ENCODE measurements around the gene CHTF18.
"Not testable (repeated sequence)": the region's sequence is repeated elsewhere in the genome, so short reads cannot be mapped to it uniquely, and the experiment has no call there.

Gene CHTF18

DNA sequence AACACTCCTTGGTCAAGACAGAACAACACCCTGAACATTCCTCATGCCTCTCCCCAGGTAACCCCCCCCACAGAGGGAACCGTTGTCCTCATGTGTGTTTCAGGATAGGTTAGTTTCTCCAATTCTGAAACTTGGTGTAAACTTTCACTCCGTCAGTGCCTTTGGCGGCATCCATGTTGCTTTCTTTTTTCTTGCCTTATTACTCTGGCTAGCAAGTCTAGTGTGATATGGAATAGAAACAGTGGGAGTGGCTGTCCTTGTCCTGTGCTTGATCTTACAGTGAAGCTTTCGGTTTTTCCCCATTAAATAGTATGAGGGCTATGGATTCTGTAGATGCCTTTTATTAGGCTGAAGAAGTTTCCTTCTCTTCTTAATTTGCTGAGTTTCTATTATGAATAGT is 47.8 kb downstream of the CHTF18 start (continued):
- TF ChIP-seq, protein P1, sequence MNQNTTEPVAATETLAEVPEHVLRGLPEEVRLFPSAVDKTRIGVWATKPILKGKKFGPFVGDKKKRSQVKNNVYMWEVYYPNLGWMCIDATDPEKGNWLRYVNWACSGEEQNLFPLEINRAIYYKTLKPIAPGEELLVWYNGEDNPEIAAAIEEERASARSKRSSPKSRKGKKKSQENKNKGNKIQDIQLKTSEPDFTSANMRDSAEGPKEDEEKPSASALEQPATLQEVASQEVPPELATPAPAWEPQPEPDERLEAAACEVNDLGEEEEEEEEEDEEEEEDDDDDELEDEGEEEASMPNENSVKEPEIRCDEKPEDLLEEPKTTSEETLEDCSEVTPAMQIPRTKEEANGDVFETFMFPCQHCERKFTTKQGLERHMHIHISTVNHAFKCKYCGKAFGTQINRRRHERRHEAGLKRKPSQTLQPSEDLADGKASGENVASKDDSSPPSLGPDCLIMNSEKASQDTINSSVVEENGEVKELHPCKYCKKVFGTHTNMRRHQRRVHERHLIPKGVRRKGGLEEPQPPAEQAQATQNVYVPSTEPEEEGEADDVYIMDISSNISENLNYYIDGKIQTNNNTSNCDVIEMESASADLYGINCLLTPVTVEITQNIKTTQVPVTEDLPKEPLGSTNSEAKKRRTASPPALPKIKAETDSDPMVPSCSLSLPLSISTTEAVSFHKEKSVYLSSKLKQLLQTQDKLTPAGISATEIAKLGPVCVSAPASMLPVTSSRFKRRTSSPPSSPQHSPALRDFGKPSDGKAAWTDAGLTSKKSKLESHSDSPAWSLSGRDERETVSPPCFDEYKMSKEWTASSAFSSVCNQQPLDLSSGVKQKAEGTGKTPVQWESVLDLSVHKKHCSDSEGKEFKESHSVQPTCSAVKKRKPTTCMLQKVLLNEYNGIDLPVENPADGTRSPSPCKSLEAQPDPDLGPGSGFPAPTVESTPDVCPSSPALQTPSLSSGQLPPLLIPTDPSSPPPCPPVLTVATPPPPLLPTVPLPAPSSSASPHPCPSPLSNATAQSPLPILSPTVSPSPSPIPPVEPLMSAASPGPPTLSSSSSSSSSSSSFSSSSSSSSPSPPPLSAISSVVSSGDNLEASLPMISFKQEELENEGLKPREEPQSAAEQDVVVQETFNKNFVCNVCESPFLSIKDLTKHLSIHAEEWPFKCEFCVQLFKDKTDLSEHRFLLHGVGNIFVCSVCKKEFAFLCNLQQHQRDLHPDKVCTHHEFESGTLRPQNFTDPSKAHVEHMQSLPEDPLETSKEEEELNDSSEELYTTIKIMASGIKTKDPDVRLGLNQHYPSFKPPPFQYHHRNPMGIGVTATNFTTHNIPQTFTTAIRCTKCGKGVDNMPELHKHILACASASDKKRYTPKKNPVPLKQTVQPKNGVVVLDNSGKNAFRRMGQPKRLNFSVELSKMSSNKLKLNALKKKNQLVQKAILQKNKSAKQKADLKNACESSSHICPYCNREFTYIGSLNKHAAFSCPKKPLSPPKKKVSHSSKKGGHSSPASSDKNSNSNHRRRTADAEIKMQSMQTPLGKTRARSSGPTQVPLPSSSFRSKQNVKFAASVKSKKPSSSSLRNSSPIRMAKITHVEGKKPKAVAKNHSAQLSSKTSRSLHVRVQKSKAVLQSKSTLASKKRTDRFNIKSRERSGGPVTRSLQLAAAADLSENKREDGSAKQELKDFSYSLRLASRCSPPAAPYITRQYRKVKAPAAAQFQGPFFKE (tag by site-specific recombination; IDR thresholded peaks at IDR 0.05; ENCODE audit: borderline replicate concordance), result no peak
- no peak for TF ChIP-seq ZEB2 (tag by site-specific recombination; IDR thresholded peaks at IDR 0.05)
- peak; percentile 38; the same call in 1 of the 2 replicates for TF ChIP-seq TRIM28 (IDR thresholded peaks at IDR 0.05; ENCODE audit: borderline replicate concordance, low read length)

DNA sequence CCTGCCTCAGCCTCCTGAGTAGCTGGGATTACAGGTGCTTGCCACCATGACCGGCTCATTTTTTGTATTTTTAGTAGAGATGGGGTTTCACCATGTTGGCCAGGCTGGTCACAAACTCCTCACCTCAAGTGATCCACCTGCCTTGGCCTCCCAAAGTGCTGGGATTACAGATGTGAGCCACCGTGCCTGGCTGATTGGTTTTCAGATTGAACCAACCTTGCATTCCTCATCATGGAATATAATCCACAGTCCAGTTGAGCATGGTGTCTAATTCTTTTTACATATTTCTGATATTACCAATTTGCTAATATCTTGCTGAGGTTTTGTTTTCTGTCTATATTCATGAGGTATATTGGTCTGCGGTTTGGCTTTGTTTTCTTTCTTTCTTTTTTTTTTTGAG is 48.4 kb downstream of the CHTF18 start:
- H3K9me3 ChIP-seq (ENCODE audit: control insufficient read depth, insufficient read depth, low read depth, low read length); H3K27ac ChIP-seq (ENCODE audit: extremely low read depth, low read depth, low read length); H3K4me3 ChIP-seq (ENCODE audit: low read depth, low read length); CTCF ChIA-PET; H3K4me1 ChIP-seq (ENCODE audit: control insufficient read depth, insufficient read depth, low read length); H3K36me3 ChIP-seq (ENCODE audit: control insufficient read depth in 2 of 2, insufficient read depth in 1 of 2, low read length in 2 of 2); POLR2A ChIA-PET: not testable (repeated sequence)

DNA sequence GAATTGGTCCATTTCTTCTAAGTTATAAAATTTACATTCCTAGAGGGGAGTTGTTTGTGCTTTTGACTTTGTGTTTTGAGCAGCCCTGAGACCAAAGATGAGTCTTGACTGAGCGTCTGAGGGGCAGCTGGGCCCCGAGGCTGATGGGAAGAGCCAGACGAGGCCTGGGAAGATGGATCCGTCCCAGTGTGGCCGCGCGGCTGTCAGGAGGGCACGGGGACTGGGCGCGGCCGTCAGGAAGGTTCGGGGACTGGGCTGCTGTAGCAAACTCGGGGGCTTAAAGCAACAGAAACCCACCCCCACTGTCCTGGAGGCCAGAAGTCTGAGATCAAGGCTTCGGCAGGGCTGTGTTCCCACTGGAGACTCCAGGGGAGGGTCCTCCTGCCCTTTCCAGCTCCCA is 50.3 kb downstream of the CHTF18 start:
- no peaks in the 10 kb centered on the region for H3K4me1 ChIP-seq (ENCODE audit: control insufficient read depth, insufficient read depth, low read length)
- H3K27ac ChIP-seq (ENCODE audit: extremely low read depth, low read depth, low read length), result no peak overlapping the region
- POLR2A ChIA-PET, result no interaction called here
- TF ChIP-seq ZNF571 (tag by site-specific recombination; IDR thresholded peaks at IDR 0.05) (no peak), ZNF184 (tag by site-specific recombination; IDR thresholded peaks at IDR 0.05) (no peak), ZFP41 (tag by site-specific recombination; IDR thresholded peaks at IDR 0.05; ENCODE audit: borderline replicate concordance) (no peak), ZNF561 (tag by site-specific recombination; IDR thresholded peaks at IDR 0.05; ENCODE audit: borderline replicate concordance) (no peak), ZNF157 (tag by site-specific recombination; IDR thresholded peaks at IDR 0.05) (no peak), ZBTB8A (tag by site-specific recombination; IDR thresholded peaks at IDR 0.05) (no peak), ZNF76 (tag by site-specific recombination; IDR thresholded peaks at IDR 0.05; ENCODE audit: borderline replicate concordance, low read depth) (no peak)
- H3K36me3 ChIP-seq (ENCODE audit: control insufficient read depth in 2 of 2, insufficient read depth in 1 of 2, low read length in 2 of 2), result no peaks in the 10 kb centered on the region
- CTCF ChIA-PET, result no interaction called here
- no peak overlapping the region for H3K4me3 ChIP-seq (ENCODE audit: low read depth, low read length)
- no peaks in the 10 kb centered on the region for H3K9me3 ChIP-seq (ENCODE audit: control insufficient read depth, insufficient read depth, low read depth, low read length)

DNA sequence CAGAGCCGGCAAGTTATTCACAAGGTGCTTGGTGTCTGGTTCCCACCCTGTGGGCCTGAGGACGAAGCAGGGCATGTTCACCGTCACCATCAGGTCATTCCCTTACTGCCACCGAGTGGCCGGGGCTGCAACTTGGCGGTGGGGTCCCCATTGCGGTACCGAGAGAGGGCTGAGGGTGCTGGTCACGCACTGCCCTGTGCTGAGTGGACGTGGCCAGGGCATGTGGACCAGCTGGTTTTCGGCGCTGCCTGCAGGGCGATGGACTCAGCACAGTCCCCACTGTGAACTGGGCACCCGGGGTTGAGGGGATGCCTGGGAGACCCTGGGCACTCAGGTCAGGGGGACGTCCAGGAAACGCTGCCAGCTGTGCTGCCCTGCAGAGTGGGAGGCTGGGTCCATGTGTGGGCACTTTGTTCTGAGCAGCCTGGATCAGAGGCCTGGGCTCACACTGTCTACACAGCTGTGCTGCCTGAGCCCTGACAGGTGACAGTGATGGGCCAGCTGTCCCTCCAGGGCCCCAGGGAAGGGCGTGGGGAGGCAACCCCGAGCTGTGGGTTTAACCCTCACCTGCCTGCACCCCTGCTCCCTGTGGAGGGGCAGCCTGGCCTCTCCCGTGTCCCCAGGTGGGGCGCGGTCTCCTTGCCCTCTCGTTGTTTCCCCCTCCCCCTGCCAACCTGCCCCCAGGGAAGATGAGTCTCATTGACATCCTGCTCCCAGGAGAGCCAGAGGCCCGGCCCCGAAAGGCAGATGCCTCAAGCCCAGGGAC is 51.4 kb downstream of the CHTF18 start:
- Histone ChIP-seq H3K27ac (ENCODE audit: extremely low read depth, low read depth, low read length) (no peak overlapping the region), H3K9me3 (ENCODE audit: control insufficient read depth, insufficient read depth, low read depth, low read length) (no peaks in the 10 kb centered on the region), H3K36me3 (ENCODE audit: control insufficient read depth in 2 of 2, insufficient read depth in 1 of 2, low read length in 2 of 2) (no peaks in the 10 kb centered on the region), H3K4me3 (ENCODE audit: low read depth, low read length) (no peak overlapping the region), H3K4me1 (ENCODE audit: control insufficient read depth, insufficient read depth, low read length) (no peaks in the 10 kb centered on the region)
- ChIA-PET POLR2A (no interaction called here), CTCF (no interaction called here)
- TF ChIP-seq ZNF677 (tag by site-specific recombination; IDR thresholded peaks at IDR 0.05) (no peak), ZNF571 (tag by site-specific recombination; IDR thresholded peaks at IDR 0.05) (no peak), ZNF76 (tag by site-specific recombination; IDR thresholded peaks at IDR 0.05; ENCODE audit: borderline replicate concordance, low read depth) (no peak), YY1 (tag by site-specific recombination; IDR thresholded peaks at IDR 0.05) (no peak), ZNF626 (tag by site-specific recombination; IDR thresholded peaks at IDR 0.05) (no peak), MEIS1 (CRISPR knock-in tag; IDR thresholded peaks at IDR 0.05; ENCODE audit: borderline replicate concordance) (no peak), ZNF777 (tag by site-specific recombination; IDR thresholded peaks at IDR 0.05; ENCODE audit: borderline replicate concordance) (no peak)
- TF ChIP-seq, protein P2, sequence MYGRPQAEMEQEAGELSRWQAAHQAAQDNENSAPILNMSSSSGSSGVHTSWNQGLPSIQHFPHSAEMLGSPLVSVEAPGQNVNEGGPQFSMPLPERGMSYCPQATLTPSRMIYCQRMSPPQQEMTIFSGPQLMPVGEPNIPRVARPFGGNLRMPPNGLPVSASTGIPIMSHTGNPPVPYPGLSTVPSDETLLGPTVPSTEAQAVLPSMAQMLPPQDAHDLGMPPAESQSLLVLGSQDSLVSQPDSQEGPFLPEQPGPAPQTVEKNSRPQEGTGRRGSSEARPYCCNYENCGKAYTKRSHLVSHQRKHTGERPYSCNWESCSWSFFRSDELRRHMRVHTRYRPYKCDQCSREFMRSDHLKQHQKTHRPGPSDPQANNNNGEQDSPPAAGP (tag by site-specific recombination; IDR thresholded peaks at IDR 0.05), result no peak
- TF ChIP-seq, protein P3, sequence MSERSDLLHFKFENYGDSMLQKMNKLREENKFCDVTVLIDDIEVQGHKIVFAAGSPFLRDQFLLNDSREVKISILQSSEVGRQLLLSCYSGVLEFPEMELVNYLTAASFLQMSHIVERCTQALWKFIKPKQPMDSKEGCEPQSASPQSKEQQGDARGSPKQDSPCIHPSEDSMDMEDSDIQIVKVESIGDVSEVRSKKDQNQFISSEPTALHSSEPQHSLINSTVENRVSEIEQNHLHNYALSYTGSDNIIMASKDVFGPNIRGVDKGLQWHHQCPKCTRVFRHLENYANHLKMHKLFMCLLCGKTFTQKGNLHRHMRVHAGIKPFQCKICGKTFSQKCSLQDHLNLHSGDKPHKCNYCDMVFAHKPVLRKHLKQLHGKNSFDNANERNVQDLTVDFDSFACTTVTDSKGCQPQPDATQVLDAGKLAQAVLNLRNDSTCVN (tag by site-specific recombination; optimal IDR thresholded peaks at IDR 0.05), result no peak
- TF ChIP-seq, protein P4, sequence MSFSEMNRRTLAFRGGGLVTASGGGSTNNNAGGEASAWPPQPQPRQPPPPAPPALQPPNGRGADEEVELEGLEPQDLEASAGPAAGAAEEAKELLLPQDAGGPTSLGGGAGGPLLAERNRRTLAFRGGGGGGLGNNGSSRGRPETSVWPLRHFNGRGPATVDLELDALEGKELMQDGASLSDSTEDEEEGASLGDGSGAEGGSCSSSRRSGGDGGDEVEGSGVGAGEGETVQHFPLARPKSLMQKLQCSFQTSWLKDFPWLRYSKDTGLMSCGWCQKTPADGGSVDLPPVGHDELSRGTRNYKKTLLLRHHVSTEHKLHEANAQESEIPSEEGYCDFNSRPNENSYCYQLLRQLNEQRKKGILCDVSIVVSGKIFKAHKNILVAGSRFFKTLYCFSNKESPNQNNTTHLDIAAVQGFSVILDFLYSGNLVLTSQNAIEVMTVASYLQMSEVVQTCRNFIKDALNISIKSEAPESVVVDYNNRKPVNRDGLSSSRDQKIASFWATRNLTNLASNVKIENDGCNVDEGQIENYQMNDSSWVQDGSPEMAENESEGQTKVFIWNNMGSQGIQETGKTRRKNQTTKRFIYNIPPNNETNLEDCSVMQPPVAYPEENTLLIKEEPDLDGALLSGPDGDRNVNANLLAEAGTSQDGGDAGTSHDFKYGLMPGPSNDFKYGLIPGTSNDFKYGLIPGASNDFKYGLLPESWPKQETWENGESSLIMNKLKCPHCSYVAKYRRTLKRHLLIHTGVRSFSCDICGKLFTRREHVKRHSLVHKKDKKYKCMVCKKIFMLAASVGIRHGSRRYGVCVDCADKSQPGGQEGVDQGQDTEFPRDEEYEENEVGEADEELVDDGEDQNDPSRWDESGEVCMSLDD (tag by site-specific recombination; IDR thresholded peaks at IDR 0.05), result no peak
